ENCODE results near the gene ITIH3.

- TF ChIP-seq, protein P1, sequence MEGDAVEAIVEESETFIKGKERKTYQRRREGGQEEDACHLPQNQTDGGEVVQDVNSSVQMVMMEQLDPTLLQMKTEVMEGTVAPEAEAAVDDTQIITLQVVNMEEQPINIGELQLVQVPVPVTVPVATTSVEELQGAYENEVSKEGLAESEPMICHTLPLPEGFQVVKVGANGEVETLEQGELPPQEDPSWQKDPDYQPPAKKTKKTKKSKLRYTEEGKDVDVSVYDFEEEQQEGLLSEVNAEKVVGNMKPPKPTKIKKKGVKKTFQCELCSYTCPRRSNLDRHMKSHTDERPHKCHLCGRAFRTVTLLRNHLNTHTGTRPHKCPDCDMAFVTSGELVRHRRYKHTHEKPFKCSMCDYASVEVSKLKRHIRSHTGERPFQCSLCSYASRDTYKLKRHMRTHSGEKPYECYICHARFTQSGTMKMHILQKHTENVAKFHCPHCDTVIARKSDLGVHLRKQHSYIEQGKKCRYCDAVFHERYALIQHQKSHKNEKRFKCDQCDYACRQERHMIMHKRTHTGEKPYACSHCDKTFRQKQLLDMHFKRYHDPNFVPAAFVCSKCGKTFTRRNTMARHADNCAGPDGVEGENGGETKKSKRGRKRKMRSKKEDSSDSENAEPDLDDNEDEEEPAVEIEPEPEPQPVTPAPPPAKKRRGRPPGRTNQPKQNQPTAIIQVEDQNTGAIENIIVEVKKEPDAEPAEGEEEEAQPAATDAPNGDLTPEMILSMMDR (IDR thresholded peaks at IDR 0.05; ENCODE audit: poor library complexity): no peak
- no peak for TF ChIP-seq EZH2 (IDR thresholded peaks at IDR 0.05; ENCODE audit: borderline replicate concordance)
Measured at GRCh38 chr3:52833202-52833601, 38.6 kb downstream of the ITIH3 start.
